Adipose tissue (tissue), 3 donors: ENCODE measurements around the gene CFAP57. TPM values are rescaled to one million over a fixed set of nuclear protein-coding genes. Genes with fewer than 3 reads are reported as not detected.

ENCODE experiments used
- H3K27ac ChIP-seq: one replicate; pipeline ENCODE4 v1.5.1; 2013; ENCODE audit warnings: low read depth, low read length
- WGBS, 3 donors: extraction: QIAGEN DNeasy Blood & Tissue Kit; methylation state at CpG; one replicate each; pipeline ENCODE4 v1.1.7; 2013; 5-methylcytosine and 5-hydroxymethylcytosine counted together
- polyA plus RNA-seq, 3 donors: library from polyadenylated mRNA; stranded (reverse); fragments of 200-250 nt; gene quantifications; one replicate each; pipeline ENCODE4 v1.2.3, GENCODE V29; 2013
- donor health status: healthy with polysubstance abuse.
- donor health status: Bipolar disorder and iron deficiency.
- donor health status: healthy.

CFAP57 gene
- polyA plus RNA-seq, 3 donors = 0.07 to 0.11 (median 0.07) TPM

GRCh38 chr1:43284546-43285110 is 112.5 kb downstream of the CFAP57 start:
- no peak overlapping the region for H3K27ac ChIP-seq
- WGBS, 3 donors = 29 to 89% (median 76%) methylated on average over 12 of the region's 12 CpGs

GRCh38 chr1:43285269-43285990 is 113.3 kb downstream of the CFAP57 start, which contains the start of gene C1orf210:
TSS of gene C1orf210 (minus strand) at chr1:43285581. CDS start at chr1:43283270, 2,311 bp downstream.
- H3K27ac ChIP-seq = no peak within 1 kb of the TSS
- WGBS, 3 donors = 26 to 68% (median 64%) methylated on average over 19 of the region's 19 CpGs

- H3K27ac ChIP-seq = no peak overlapping the region
- 67 to 96% (median 89%) methylated on average over 11 of the region's 11 CpGs for WGBS, 3 donors
These were observed 114.0 kb downstream of the CFAP57 start for GRCh38 chr1:43286115-43286514.

GRCh38 chr1:43286533-43286932 is 114.4 kb downstream of the CFAP57 start:
- WGBS, 3 donors = 91 to 96% (median 93%) methylated on average over 5 of the region's 5 CpGs
- no peak overlapping the region for H3K27ac ChIP-seq

- no peak overlapping the region for H3K27ac ChIP-seq
- 85 to 92% (median 91%) methylated on average over 9 of the region's 9 CpGs for WGBS, 3 donors
These were observed 116.1 kb downstream of the CFAP57 start for GRCh38 chr1:43288058-43288784.

GRCh38 chr1:43288785-43289706 is 116.9 kb downstream of the CFAP57 start:
- 63 to 72% (median 66%) methylated on average over 12 of the region's 12 CpGs for WGBS, 3 donors
- no peak overlapping the region for H3K27ac ChIP-seq

- 80 to 97% (median 84%) methylated on average over 7 of the region's 7 CpGs for WGBS, 3 donors
- H3K27ac ChIP-seq = no peak overlapping the region
These were observed 120.1 kb downstream of the CFAP57 start for GRCh38 chr1:43292216-43292615.

GRCh38 chr1:43292679-43293078 is 120.5 kb downstream of the CFAP57 start:
- H3K27ac ChIP-seq = no peak overlapping the region
- 67 to 84% (median 70%) methylated on average over 5 of the region's 5 CpGs for WGBS, 3 donors

- H3K27ac ChIP-seq = no peak overlapping the region
- 65 to 88% (median 83%) methylated on average over 2 of the region's 2 CpGs for WGBS, 3 donors
These were observed 121.0 kb downstream of the CFAP57 start for GRCh38 chr1:43293176-43293575.

- H3K27ac ChIP-seq = no peak overlapping the region
- WGBS, 3 donors = 71 to 91% (median 76%) methylated on average over 7 of the region's 7 CpGs
These were observed 122.0 kb downstream of the CFAP57 start for GRCh38 chr1:43293896-43294760.

GRCh38 chr1:43294761-43295160 is 122.6 kb downstream of the CFAP57 start:
- WGBS, 3 donors = 74 to 89% (median 77%) methylated on average over 8 of the region's 8 CpGs
- no peak overlapping the region for H3K27ac ChIP-seq

- 40 to 69% (median 57%) methylated on average over 1 of the region's 1 CpG for WGBS, 3 donors
- no peak overlapping the region for H3K27ac ChIP-seq
These were observed 124.1 kb downstream of the CFAP57 start for GRCh38 chr1:43296207-43296606.

GRCh38 chr1:43298055-43298454 is 125.9 kb downstream of the CFAP57 start:
- no peak overlapping the region for H3K27ac ChIP-seq
- WGBS, 3 donors = 62 to 85% (median 78%) methylated on average over 1 of the region's 1 CpG

GRCh38 chr1:43299101-43299500 is 127.0 kb downstream of the CFAP57 start:
- no peak overlapping the region for H3K27ac ChIP-seq

- WGBS, 3 donors = 47 to 85% (median 48%) methylated on average over 10 of the region's 10 CpGs
- H3K27ac ChIP-seq = no peak within 1 kb of the TSS
These were observed 128.4 kb downstream of the CFAP57 start, which contains the start of gene TIE1 for GRCh38 chr1:43300378-43301094. TSS of gene TIE1 (plus strand) at chr1:43300982. CDS start at chr1:43301072, 90 bp downstream.

GRCh38 chr1:43302201-43302600 is 130.1 kb downstream of the CFAP57 start:
- WGBS, 3 donors = 77 to 87% (median 77%) methylated on average over 1 of the region's 1 CpG
- H3K27ac ChIP-seq = no peak overlapping the region
